Endothelial cell of umbilical vein (primary cell): ENCODE results near the gene CSGALNACT2. TPM values are rescaled to one million over a fixed set of nuclear protein-coding genes. Genes with fewer than 3 reads are reported as not detected.
A peak's percentile ranks its signal among the peaks of the same experiment; 100 is the strongest.

Experiments
- Bru-seq: library from RNA; stranded (reverse); fragments of 400-500 nt; gene quantifications from one replicate; lab custom pipeline; 2021; lab: Mats Ljungman, UMichigan
- BruChase-seq, 2 experiments: library from RNA; stranded (reverse); fragments of 400-500 nt; gene quantifications; one replicate each; lab custom pipeline; 2021; lab: Mats Ljungman, UMichigan
- BruUV-seq: library from RNA; stranded (reverse); fragments of 400-500 nt; replicated peaks from 2 replicates; lab custom pipeline; 2021; lab: Mats Ljungman, UMichigan
- CTCF ChIA-PET: fragments of 300-600, 350-600 bp; sonication (Branson Sonifier 250); formaldehyde crosslinking; loops from one replicate; lab custom pipeline; 2021; ENCODE audit warnings: antibody characterized with exemption, inconsistent platforms; lab: Charles Lee
- POLR2A ChIA-PET: fragments of 300-600, 350-600 bp; sonication (Branson Sonifier 250); formaldehyde crosslinking; loops from one replicate; lab custom pipeline; 2021; ENCODE audit warnings: antibody characterized with exemption, inconsistent platforms; lab: Charles Lee
- DNase-seq: peaks from one replicate; pipeline ENCODE4 v3.0.0-alpha.2; 2011; ENCODE audit warnings: low read depth, low spot score
- FAIRE-seq: peaks from 2 replicates; lab custom pipeline; 2011; peaks lifted over from hg19 to GRCh38; lab: Jason Lieb, UNC
- H2AFZ ChIP-seq: 2 replicates; pipeline ENCODE4 v1.6.0; 2012; ENCODE audit warnings: low read depth, low read length, control low read depth, inconsistent platforms
- H3K27ac ChIP-seq: 2 replicates; pipeline ENCODE4 v1.5.1; 2011; ENCODE audit warnings: low read depth, mild to moderate bottlenecking, control low read depth, low read length, moderate library complexity; ENCODE audit not compliant: insufficient read depth
- H3K27me3 ChIP-seq, 2 experiments: 2 replicates each; pipeline versions ENCODE4 v1.6.0 to v1.6.1; 2011; ENCODE audit warnings: low read length in 2 of 2, mixed read lengths in 1 of 2; ENCODE audit not compliant: control insufficient read depth in 2 of 2, insufficient read depth in 2 of 2
- H3K36me3 ChIP-seq, 2 experiments: 2 replicates in 1 of 2; 3 replicates in 1 of 2; pipeline ENCODE4 v1.5.1; 2011; ENCODE audit warnings: low read length in 2 of 2, mild to moderate bottlenecking in 1 of 2, moderate library complexity in 1 of 2; ENCODE audit not compliant: control insufficient read depth in 2 of 2, insufficient read depth in 2 of 2; ENCODE audit errors: extremely low read depth in 1 of 2
- H3K4me1 ChIP-seq: 3 replicates; pipeline ENCODE4 v1.5.1; 2011; ENCODE audit warnings: mild to moderate bottlenecking, low read length; ENCODE audit not compliant: control insufficient read depth, insufficient read depth; ENCODE audit errors: extremely low read depth
- H3K4me2 ChIP-seq: 2 replicates; pipeline ENCODE4 v1.6.1; 2011; ENCODE audit warnings: low read length, control low read depth, mixed read lengths; ENCODE audit not compliant: insufficient read depth
- H3K4me3 ChIP-seq, 3 experiments: fragments of 200-600 bp in 1 of 3; sonication (generic), shearing (Covaris generic) in 1 of 3; replicated peaks in 1 of 3; 2 replicates each; pipeline ENCODE4 v1.5.1; 2011 to 2016; ENCODE audit warnings: control low read depth in 3 of 3, low read length in 3 of 3, mild to moderate bottlenecking in 2 of 3, inconsistent platforms in 1 of 3, low read depth in 1 of 3, moderate library complexity in 1 of 3; ENCODE audit not compliant: insufficient read depth in 1 of 3
- H3K79me2 ChIP-seq: 2 replicates; pipeline ENCODE4 v1.6.0; 2012; ENCODE audit warnings: low read length, inconsistent platforms; ENCODE audit not compliant: control insufficient read depth, insufficient read depth
- H3K9ac ChIP-seq: replicated peaks from 2 replicates; pipeline ENCODE3; 2011; ENCODE audit warnings: low read length, control low read depth; ENCODE audit not compliant: insufficient read depth; ENCODE audit errors: extremely low read depth
- H3K9me1 ChIP-seq: replicated peaks from 3 replicates; pipeline ENCODE4 v1.6.0; 2011; ENCODE audit warnings: mild to moderate bottlenecking, low read length; ENCODE audit not compliant: control insufficient read depth, insufficient read depth; ENCODE audit errors: extremely low read depth
- H3K9me3 ChIP-seq: replicated peaks from 2 replicates; pipeline ENCODE4 v1.5.1; 2012; ENCODE audit warnings: low read length, inconsistent platforms; ENCODE audit not compliant: control insufficient read depth, insufficient read depth
- H4K20me1 ChIP-seq: replicated peaks from 2 replicates; pipeline ENCODE3; 2011; ENCODE audit warnings: mild to moderate bottlenecking, low read length; ENCODE audit not compliant: control insufficient read depth, insufficient read depth; ENCODE audit errors: extremely low read depth
- CTCF ChIP-seq, 2 donors: IDR thresholded peaks; 1 replicate in 1 of 2; 2 replicates in 1 of 2; pipeline ENCODE4 v1.5.1; 2011; ENCODE audit warnings: low read length in 2 of 2, mild to moderate bottlenecking in 2 of 2, moderate library complexity in 2 of 2, control low read depth in 1 of 2, inconsistent platforms in 1 of 2, low read depth in 1 of 2; ENCODE audit not compliant: insufficient read depth in 1 of 2; ENCODE audit errors: extremely low read depth in 1 of 2
- EZH2 ChIP-seq: IDR thresholded peaks from 2 replicates; pipeline ENCODE4 v1.6.1; 2012; ENCODE audit warnings: borderline replicate concordance, low read depth, mild to moderate bottlenecking, moderate library complexity, low read length, inconsistent platforms; ENCODE audit not compliant: severe bottlenecking
- FOS ChIP-seq: IDR thresholded peaks from 2 replicates; pipeline ENCODE4 v1.6.1; 2011; ENCODE audit warnings: mild to moderate bottlenecking, low read length, moderate library complexity, borderline replicate concordance; ENCODE audit not compliant: insufficient read depth
- GATA2 ChIP-seq: IDR thresholded peaks from 2 replicates; pipeline ENCODE4 v1.7.0; 2011; ENCODE audit warnings: low read depth, mild to moderate bottlenecking, moderate library complexity, mixed read lengths, low read length; ENCODE audit not compliant: insufficient read length, insufficient read depth
- MAX ChIP-seq: IDR thresholded peaks from 2 replicates; pipeline ENCODE4 v1.6.1; 2011; ENCODE audit not compliant: insufficient read depth, insufficient read length
- POLR2A ChIP-seq: IDR thresholded peaks from 2 replicates; pipeline ENCODE4 v1.6.1; 2012; ENCODE audit warnings: low read depth, mild to moderate bottlenecking, control low read depth, low read length
- POLR2AphosphoS5 ChIP-seq: IDR thresholded peaks from 2 replicates; pipeline ENCODE4 v1.6.1; 2012; ENCODE audit warnings: low read depth, mild to moderate bottlenecking, control low read depth, low read length, moderate library complexity; ENCODE audit not compliant: insufficient read depth
- dilution Hi-C: fragments of 300-500 bp; cut with MboI; formaldehyde crosslinking; loops from one replicate; pipeline ENCODE4 v1.15.0; 2019; ENCODE audit warnings: low sequenced_read_pairs; ENCODE audit not compliant: extremely low pct_ligation_motif_present
- intact Hi-C: fragments of 100-400 bp; cut with micrococcal nuclease; formaldehyde crosslinking; loops from one replicate; pipeline ENCODE4 v1.10.0; 2022
- long read RNA-seq: library from polyadenylated mRNA; stranded (forward); transcript quantifications from one replicate; pipeline ENCODE4 v2.0.0, GENCODE V29; 2021
- polyA minus RNA-seq, 3 experiments: library from RNA; depleted of rRNA, polyadenylated mRNA; stranded (reverse); fragments of >200 nt; gene quantifications; 1 replicate in 1 of 3; 2 replicates in 2 of 3; pipeline ENCODE4 v1.2.3, GENCODE V29; 2011
- polyA plus RNA-seq, 4 experiments: library from polyadenylated mRNA; depleted of rRNA in 3 of 4; stranded (reverse) in 3 of 4; unstranded in 1 of 4; fragments of >200 nt; gene quantifications; 2 replicates each; pipeline versions ENCODE4 v1.2.1 to v1.2.3, GENCODE V29; 2011 to 2012; ENCODE audit warnings: missing spikeins in 1 of 4
- total RNA-seq: library from RNA; stranded (reverse); gene quantifications from 2 replicates; pipeline ENCODE4 v1.2.3, GENCODE V29; 2021

CSGALNACT2 gene, protein sequence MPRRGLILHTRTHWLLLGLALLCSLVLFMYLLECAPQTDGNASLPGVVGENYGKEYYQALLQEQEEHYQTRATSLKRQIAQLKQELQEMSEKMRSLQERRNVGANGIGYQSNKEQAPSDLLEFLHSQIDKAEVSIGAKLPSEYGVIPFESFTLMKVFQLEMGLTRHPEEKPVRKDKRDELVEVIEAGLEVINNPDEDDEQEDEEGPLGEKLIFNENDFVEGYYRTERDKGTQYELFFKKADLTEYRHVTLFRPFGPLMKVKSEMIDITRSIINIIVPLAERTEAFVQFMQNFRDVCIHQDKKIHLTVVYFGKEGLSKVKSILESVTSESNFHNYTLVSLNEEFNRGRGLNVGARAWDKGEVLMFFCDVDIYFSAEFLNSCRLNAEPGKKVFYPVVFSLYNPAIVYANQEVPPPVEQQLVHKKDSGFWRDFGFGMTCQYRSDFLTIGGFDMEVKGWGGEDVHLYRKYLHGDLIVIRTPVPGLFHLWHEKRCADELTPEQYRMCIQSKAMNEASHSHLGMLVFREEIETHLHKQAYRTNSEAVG
- total RNA-seq, result 17.7 and 19.9 TPM in 2 replicates
- 7.3 and 9.7 TPM in 2 replicates for polyA plus RNA-seq
- polyA plus RNA-seq (2011; cell fraction: cytosol; rRNA removed), result 12.0 and 12.2 TPM in 2 replicates
- 20.1 and 26.7 TPM in 2 replicates for polyA plus RNA-seq (2011; cell fraction: nucleus; rRNA removed)
- polyA plus RNA-seq (2012), result 28.8 and 33.4 TPM in 2 replicates
- 12.2 and 12.7 TPM in 2 replicates for polyA minus RNA-seq
- 3.9 TPM for polyA minus RNA-seq (2011; cell fraction: cytosol; rRNA and poly(A)+ RNA removed)
- 7.3 and 9.9 TPM in 2 replicates for polyA minus RNA-seq (2011; cell fraction: nucleus; rRNA and poly(A)+ RNA removed)
- percentile 83 among the genes with signal in this experiment for Bru-seq, nascent RNA
- percentile 90 among the genes with signal in this experiment for BruChase-seq, experiment 1, labeled RNA remaining after a 6-hour chase
- BruChase-seq, experiment 2, labeled RNA remaining after a 2-hour chase, result percentile 90 among the genes with signal in this experiment
- long read RNA-seq, transcript CSGALNACT2-201 (8 exons, 3,730 nt), result major isoform, 36 of 64 reads
- long read RNA-seq, partial matches to known transcripts, result 3 of 64 reads
- long read RNA-seq, other reads (novel, unspliced or antisense), result 25 of 64 reads

- CTCF ChIA-PET, result interaction anchor here (0.7 to 1.7 kb wide), 3 partner anchors 21 to 67 kb away, joined by 3 to 12 read pairs (median 6); no protein-coding TSS in a partner anchor
- TSS peak; percentile 68 for BruUV-seq
- H4K20me1 ChIP-seq, result no peaks in the 10 kb centered on the region
Observed at GRCh38 chr10:43138021-43138756, at the start of gene CSGALNACT2. TSS of gene CSGALNACT2 (plus strand) at chr10:43138445. CDS start at chr10:43155150, 16,705 bp downstream.

More at GRCh38 chr10:43138021-43138756, at the start of gene CSGALNACT2:
- peak; percentile 76 for DNase-seq
- peaks cover 40% of the 10 kb centered on the region for H3K79me2 ChIP-seq
- peak within 1 kb of the TSS; percentile 81 for H3K27ac ChIP-seq
- intact Hi-C loops, result loop anchor here (2.0 to 5.0 kb wide), 4 partner anchors 33 to 355 kb away; partner anchors contain the start of genes BMS1 and HNRNPF
- H3K27me3 ChIP-seq, result peaks cover 2 to 6% of the 10 kb centered on the region in 2 experiments
- POLR2A ChIA-PET, result no interaction called here
- FAIRE-seq, result peak; percentile 78
- H3K4me2 ChIP-seq, result peak within 1 kb of the TSS; percentile 97
- no peaks in the 10 kb centered on the region for H3K36me3 ChIP-seq
- peak within 1 kb of the TSS; percentile 48 for H2AFZ ChIP-seq
- H3K9me3 ChIP-seq, result no peaks in the 10 kb centered on the region
- H3K9ac ChIP-seq, result peak within 1 kb of the TSS; percentile 92
- no peaks in the 10 kb centered on the region for H3K9me1 ChIP-seq
- peaks cover 24% of the 10 kb centered on the region for H3K4me1 ChIP-seq
- dilution Hi-C loops, result no loop called here
- peak within 1 kb of the TSS; percentile 75 to 98 (median 92) for H3K4me3 ChIP-seq
- TF ChIP-seq CTCF (IDR thresholded peaks at IDR 0.05; ENCODE audit: extremely low read depth in 1 of 2, insufficient read depth in 1 of 2, low read depth in 1 of 2, low read length in 2 of 2), result no peak
- peak; percentile 80 for TF ChIP-seq POLR2A
- TF ChIP-seq FOS, result peak; percentile 34
- TF ChIP-seq MAX, result no peak
- TF ChIP-seq GATA2, result no peak
- TF ChIP-seq POLR2AphosphoS5, result peak; percentile 92
- no peak for TF ChIP-seq EZH2
